Measurements from ENCODE around the gene HUNK.
"Not testable (repeated sequence)": the region's sequence is repeated elsewhere in the genome, so short reads cannot be mapped to it uniquely, and the experiment has no call there.

HUNK gene

DNA sequence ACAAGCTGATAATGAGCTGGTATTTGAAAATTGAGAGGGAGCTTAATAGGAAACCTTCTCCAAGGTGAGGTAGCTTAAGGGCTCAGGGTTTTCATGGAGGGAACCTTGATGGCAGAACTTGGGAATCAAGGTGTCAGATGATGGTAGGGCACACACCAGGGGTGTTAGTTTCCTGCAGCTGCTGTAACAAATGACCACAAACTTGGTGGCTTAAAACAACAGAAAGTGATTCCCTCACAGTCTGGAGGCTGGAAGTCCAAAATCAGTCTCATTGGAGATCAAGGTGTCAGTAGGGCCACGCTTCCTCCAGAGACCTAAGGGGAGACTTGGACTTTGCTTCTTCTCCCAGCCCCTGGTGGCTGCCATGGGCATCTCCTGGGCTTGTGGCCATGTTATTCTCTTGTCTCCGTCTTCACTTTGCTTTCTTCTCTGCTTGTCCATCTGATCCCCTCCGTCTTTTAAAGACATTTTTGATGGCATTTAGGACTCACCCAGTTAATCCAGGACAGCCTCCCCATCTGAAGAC, 45.5 kb downstream of the HUNK start:
- in situ Hi-C loops (cut with MboI; ENCODE audit: low sequenced_read_pairs): no loop called here

DNA sequence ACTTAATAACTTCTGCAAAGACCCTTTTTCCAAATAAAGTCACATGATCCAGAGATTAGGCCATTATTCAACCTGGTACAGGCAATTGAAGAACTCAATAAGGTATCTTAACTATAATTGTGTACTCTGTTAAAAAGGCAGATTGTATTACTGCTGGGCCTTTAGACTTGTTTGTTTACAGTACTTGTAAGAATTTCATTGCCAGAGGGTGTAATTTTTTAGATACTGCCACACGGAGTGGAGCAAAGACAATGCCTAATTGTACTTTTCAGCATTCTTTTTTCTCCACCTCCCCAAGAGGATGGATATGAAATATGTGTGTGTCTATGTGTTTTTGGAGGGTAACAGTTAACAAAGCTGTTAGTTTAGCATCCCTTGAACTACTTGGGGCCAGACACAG, 47.5 kb downstream of the HUNK start:
- in situ Hi-C loops (cut with MboI; ENCODE audit: low sequenced_read_pairs): no loop called here

DNA sequence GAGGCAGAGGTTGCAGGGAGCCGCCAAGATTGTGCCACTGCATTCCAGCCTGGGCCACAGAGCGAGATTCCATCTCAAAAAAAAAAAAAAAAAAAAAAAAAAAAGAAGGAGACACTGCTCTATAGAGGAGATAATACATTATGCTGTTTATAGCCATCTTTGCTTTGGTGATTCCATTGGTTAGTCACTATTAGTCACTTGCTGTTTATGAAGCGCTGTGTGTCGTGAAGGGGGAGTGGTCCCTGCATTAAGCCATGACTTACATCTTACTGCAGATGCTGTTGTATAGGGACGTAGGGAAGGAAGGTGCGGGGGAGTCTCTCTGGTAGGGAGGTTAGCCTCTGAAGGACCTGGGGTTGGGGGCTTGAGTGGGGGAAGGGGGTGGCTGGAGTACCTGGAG, 48.3 kb downstream of the HUNK start:
- in situ Hi-C loops (cut with MboI; ENCODE audit: low sequenced_read_pairs): no loop called here

DNA sequence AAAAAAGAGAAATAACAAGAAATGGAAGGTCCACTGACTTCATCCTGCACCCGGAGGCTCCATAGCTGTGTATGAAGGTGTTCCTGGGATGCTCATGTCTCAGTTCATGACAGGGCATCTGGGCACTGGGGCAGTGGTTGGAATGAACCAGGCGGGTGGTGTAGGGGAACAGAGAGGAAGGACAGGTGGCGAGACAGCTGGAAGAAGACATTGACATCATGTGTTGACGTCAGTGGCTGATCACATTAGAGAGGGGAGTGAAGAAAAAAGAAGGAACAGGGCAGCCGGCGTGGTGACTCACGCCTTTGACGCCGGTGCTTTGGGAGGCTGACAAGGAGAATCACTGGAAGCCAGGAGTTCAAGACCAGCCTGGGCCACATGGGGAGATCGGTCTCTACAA, 50.1 kb downstream of the HUNK start:
- in situ Hi-C loops (cut with MboI; ENCODE audit: low sequenced_read_pairs): no loop called here

DNA sequence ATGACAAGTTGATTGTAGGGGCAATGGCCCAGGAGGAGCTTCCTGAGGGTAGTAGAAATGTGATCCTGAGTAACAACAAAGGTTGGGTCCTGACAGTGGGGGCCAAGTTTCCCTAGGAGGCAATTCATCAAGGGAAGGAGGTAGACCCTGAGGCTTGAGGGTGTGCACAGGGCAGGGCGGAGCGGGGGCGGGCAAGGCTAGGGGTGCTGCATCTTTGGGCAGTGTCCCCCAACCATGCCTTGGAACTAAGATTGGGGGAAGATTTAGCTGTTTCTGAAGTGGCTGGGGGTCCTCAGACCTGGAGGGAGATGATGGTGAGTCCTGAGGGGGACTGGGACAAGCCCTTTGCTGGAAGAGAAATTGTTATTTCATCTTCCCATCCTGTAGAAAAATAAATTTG, 50.9 kb downstream of the HUNK start:
- in situ Hi-C loops (cut with MboI; ENCODE audit: low sequenced_read_pairs): no loop called here

DNA sequence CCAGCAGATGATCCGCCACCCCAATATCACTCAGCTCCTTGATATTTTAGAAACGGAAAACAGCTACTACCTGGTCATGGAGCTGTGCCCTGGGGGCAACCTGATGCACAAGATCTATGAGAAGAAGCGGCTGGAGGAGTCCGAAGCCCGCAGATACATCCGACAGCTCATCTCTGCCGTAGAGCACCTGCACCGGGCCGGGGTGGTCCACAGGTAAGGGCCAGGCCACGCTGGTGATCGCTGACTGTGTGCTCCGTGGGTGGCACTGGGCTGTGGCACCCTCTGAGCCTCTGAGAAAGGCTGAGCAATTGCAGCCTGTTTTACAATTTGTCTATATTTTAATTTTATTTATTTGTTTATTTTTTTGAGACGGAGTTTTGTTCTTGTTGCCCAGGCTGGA, 51.7 kb downstream of the HUNK start:
- in situ Hi-C loops (cut with MboI; ENCODE audit: low sequenced_read_pairs): no loop called here

DNA sequence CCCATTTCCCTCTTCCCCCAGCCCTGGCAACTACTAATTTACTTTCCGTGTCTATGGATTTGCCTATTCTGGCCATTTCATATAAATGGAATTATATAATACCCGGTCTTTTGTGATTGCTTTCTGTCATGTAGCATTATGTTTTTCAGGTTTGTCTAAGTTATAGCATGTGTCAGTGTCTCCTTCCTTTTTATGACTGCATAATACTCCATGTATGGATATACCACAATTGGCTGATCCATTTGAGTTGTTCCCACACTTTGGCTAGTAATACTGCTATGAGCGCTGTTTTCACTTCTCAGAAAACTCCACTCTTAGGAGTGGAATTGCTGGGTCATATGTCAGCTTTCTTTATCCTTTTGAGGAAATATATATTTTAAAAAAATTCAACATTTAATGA, 53.7 kb downstream of the HUNK start:
- in situ Hi-C loops (cut with MboI; ENCODE audit: low sequenced_read_pairs): no loop called here

DNA sequence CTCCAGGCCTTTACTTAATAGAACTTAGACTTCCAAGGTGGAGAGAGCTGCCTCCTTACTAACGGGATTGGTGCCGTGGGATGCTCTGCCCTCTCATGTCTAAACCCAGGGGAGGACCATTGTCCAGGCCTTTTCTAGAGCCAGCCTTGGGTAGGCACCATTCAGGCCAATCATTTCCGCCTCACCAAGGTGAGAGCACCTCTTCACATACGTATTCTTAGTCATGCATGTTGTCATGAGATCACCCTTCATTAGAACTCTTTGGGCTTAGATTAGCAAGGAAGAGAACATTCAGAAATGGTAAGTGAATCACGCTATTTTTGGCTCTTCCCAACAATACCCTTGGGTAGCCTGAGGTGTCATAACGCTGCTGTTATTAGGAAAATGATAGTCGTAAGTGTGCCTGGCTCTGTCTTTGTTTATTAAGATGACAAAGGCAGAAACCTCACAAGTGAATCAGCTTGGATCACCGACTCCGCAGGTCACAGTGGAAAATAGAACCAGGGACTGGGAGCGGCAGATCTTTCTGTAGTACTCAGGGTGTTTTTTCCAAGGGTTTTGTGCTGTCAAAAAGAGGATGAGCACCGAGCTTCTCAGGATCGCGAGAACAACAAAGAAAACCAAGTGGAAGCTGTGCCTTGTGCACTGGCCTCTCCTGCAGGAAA, 55.0 kb downstream of the HUNK start:
- in situ Hi-C loops (cut with MboI; ENCODE audit: low sequenced_read_pairs): no loop called here

DNA sequence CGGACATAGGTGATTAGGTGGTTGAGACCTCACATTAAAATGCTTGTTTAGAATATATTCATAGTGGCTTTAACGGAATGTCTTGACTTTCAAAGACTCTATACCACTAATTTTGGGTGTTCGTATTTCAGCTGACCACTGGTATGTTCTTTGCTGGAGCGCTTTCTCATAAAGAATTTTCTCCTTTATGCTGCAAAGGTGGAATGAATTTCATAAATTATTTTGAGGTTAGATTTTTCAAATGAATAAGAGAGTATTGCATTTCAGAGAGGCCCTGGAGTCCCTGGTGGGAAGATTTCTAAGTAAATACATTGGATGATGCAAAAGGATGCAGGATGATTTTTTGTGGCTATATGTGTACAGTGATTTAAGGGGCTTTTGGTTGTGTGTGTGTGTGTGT, 55.8 kb downstream of the HUNK start:
- in situ Hi-C loops (cut with MboI; ENCODE audit: low sequenced_read_pairs): no loop called here

DNA sequence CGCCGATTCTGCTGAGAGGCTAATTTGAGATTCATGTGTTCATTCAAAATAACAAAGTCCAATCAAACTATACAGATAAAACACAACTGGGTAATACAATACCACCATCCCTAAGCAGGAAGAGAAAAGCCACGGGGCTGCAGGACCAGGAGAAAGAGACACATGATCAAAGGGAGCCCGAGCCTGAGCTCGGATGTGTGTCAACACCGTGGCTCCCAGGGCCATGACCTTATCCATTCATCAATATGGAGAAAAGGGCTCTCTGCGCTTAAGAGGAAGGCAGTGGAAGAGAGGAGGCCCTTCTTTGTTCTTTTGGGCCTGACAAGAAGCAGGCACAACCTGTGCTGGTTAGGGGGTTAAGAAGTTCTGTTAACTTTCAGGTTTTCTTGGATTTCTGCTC, 56.7 kb downstream of the HUNK start:
- in situ Hi-C loops (cut with MboI; ENCODE audit: low sequenced_read_pairs): no loop called here

DNA sequence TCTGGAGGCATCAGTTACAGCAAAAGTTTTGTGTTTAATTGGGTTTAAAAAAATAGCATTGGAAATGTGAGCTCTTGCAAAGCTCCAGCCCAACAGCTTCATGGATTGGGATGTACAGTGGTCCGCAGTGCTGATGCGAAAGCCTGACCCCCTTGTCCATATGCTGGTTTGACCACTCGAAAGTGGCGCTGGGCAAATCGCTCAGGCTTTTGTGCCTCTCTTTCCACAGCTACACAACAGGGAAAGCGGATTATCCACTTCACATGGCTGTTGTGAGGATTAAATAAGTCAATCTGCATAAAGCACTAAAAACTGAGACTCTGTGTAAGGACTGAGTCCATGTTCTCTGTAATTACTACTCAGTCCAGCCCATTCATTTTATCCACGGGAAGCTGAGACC, 57.2 kb downstream of the HUNK start:
- in situ Hi-C loops (cut with MboI; ENCODE audit: low sequenced_read_pairs): no loop called here

DNA sequence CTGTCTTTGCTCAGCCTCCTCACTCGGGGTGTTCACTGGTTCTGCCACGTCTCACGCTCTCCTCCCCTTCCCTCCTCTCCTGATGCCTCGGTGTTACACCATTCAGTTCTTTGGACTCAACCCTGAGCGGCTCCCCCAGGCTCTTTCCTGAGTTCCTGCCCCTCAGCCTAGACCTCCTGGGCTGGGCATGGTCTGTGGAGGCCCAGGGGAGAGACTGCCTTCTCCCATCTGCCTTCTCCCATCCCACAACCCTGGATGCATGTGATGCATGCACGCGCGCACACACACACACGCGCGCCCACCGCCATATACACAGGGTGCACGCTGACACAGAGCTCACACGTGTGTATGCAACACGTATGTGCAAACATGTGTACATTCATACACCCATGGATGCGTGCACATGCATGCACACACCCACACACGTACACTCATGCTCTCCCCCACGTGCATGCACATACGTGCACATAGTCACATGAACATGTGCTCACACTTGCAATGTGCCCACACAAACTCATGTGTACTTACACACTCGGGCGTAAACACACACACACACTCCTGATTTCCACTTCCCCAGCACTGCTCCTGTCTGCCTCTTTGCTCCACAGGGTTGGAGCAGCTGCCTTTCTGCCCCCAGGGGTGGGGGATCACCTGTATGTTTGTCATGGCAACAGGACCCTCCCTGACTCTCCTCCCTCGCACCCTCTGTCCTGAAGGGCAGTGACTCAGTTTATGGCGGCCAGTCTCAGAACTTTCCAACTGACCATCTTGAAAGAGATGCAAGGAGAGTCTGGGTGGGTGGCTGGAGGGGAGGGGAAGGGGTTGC, 59.0 kb downstream of the HUNK start:
- in situ Hi-C loops (cut with MboI; ENCODE audit: low sequenced_read_pairs): no loop called here

DNA sequence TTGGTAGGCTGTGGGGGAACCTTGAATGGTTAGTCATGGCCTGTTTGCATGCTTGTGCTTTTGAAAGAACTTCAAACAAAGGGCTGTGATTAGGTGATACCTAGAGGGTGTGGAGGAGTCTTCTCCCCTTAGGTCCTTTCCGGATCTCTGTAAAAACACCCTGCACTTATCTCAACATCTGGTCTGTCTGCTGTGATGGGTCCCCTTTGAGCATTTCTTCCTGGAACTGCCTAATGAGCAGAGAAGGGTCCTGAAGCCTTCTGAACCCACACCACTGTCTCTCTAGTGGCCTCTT, 59.6 kb downstream of the HUNK start:
- in situ Hi-C loops (cut with MboI; ENCODE audit: low sequenced_read_pairs): no loop called here

DNA sequence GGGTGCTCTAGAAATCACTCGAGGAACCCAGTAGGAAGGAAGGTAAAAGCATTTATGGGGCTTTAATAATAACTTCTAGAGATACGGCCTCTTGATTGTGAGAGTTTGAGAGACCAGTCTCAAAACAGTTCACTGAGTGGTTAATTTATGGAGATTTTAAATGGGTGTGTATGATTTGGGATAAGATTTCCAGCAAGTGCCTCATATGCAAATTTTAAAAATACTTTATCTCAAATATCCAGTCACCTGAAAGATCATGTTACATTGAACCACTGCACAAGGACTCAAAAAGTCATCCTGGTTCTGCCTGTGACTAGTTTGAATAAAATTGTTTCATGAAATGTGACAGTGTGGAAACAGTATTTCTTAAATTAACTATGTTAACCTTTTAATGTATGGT, 64.5 kb downstream of the HUNK start:
- in situ Hi-C loops (cut with MboI; ENCODE audit: low sequenced_read_pairs): no loop called here

DNA sequence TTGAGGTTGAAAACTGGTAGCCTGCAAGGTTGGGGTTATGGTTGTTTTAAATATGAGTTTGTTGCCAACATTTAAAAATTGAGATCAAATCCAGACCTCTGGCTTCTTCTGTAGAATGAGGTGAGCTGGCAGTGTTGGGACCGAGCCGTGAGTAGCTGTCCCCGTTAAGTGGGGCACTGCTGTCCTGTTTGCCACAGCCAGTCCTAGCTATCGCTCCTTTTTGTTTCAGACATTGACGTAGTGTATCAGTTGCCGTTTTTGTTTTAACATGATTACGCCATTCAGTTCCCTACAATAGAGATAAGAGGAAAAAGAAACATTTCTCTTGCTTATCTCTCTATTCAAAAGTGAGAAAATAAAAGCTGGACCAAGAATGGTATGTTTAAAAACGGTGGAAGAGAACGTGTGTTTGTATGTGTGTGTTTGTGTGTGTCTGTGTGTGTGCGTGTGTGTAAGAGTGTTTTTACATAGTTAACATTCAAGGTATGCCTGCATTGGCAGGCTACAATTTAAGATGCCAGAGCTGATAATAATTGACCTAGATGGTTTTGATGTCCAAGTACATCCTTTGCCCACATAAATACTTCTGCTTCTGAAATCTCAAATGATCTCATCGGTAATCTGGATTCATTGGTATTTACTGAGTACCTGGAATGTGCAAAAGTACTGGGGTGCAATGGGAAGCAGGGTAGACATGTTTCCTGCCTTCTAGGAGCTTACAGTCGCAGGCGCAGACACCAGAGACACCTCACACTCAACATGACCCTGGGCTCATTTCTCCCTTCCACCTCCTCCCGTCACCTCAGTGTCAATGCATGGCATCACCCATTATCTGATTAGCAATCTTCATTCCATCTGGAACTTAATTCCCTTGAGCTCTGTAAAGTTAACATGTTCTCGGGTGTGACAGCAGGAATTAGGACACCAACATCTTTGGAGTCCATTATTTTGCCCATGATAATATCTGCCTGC, 65.8 kb downstream of the HUNK start:
- in situ Hi-C loops (cut with MboI; ENCODE audit: low sequenced_read_pairs): no loop called here

DNA sequence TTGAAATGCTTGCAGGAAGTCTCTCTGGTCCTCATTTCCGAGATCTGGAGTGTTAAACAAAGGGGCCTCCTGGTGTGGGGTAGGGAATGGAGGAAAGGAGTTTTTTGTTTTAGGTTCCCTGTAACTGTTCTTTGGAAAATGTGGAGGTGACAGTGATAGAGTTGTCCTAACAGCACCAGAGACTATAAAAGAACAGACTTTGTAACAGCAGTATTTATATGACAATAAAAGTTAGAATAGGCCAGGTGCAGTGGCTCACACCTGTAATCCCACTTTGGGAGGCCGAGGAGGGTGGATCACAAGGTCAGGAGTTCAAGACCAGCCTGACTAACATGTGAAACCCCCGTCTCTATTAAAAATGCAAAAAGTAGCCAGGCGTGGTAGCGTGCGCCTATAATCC, 68.9 kb downstream of the HUNK start:
- in situ Hi-C loops (cut with MboI; ENCODE audit: low sequenced_read_pairs): no loop called here

DNA sequence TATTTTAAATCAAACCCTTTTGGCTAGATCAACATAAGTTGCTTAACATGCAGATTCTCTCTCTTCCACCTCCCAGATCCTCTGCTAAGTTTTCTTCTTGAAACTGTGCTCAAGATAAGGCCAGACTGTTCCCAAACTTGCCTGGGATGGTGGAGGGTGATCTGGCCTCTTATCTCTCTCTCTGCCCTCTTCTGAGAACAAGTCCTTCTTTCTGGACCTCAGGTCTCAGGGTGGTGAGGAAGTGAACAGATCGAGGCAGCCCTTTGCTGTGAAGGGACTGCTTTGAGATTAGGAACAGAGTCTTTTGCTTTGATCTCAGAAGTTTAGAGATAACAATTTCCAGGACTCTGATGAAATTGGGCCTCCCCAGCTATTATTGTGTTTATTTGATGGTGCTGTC, 70.7 kb downstream of the HUNK start:
- in situ Hi-C loops (cut with MboI; ENCODE audit: low sequenced_read_pairs): no loop called here

DNA sequence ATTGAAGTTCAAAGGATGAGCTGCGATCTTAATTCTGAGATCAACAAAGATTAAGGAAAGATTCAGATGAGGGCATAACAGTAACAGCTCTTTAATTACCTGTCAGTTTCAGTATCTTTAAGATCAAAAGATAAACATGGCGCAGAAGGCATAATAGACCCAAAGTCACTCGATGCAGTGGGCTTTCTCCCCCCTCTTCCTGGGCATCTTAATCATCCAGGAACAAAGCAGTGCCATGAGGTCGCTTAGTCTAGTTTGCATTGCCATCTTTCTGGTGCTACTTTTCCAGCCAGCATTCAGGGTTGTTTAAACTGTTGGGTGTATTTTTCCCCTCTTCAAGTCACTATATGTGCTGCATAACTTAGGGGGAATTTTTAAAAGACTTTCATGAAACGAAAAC, 72.3 kb downstream of the HUNK start:
- in situ Hi-C loops (cut with MboI; ENCODE audit: low sequenced_read_pairs): no loop called here

DNA sequence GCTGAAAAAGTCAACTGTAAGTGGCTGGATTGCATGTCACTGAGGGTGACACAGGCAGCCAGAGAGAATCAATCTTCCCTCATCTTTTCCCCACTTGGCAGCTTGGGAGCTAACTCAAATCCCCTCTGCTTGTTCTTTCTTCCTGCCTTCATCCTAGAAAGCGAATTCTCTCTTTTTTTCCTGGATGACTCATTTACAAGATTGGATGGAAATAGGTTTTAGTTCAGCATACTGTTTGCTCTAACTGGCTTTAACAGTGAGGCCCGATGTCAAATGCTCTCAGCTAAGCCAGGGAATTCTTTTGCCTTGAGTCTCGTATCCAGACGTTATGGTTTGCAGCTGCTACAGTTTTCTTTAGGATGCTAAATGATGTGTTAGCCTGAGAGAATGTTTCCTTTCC, 72.7 kb downstream of the HUNK start:
- in situ Hi-C loops (cut with MboI; ENCODE audit: low sequenced_read_pairs): no loop called here

DNA sequence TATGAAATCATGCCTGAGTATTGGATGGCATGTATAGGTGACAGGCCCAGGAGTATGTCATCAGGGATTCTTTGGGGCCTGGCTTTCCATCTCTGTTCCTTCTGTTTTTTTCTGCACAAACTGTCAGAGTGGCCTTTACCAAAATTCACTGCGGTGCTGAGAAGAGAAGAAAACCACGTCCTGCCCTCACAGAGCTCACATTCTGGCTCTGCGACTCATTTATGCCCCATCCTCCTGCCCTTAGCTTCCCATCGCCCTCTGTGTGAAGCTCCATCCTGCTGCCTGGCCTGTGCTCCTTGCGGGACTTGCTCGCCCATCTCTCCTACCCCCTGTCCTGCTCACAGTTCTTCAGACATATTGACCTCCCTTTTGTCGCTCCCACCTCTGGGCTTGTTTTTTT, 73.4 kb downstream of the HUNK start:
- in situ Hi-C loops (cut with MboI; ENCODE audit: low sequenced_read_pairs): no loop called here

DNA sequence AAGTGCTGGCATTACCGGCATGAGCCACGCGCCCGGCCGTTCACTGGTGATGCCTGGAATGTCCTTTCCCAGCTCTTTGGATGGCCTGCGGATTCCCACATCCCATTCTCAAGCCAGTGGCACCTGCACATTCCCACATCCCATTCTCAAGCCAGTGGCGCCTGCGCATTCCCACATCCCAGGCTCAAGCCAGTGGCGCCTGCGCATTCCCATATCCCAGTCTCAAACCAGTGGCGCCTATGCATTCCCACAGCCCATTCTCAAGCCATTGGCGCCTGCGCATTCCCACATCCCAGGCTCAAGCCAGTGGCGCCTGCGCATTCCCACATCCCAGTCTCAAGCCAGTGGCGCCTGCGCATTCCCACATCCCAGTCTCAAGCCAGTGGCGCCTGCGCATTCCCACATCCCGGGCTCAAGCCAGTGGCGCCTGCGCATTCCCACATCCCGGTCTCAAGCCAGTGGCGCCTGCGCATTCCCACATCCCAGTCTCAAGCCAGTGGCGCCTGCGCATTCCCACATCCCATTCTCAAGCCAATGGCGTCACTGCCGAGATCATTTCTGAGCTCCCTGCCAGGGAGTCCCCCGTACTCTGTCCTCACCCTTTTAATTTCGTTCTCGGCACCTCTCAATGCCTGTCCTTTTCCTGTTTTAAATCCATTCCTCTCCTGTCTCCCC, 74.2 kb downstream of the HUNK start:
- in situ Hi-C loops (cut with MboI; ENCODE audit: low sequenced_read_pairs): not testable (repeated sequence)
